ENCODE data around the gene SPINT3.

The SPINT3 gene

GRCh38 chr20:45463709-45464108 is 51.7 kb downstream of the SPINT3 start:
- no peak for DNase-seq (ENCODE audit: extremely low read depth in 1 of 2, low read depth in 1 of 2)

GRCh38 chr20:45462711-45463509 is 52.5 kb downstream of the SPINT3 start:
- DNase-seq (ENCODE audit: extremely low read depth in 1 of 2, low read depth in 1 of 2), result no peak

Measured in activated CD8-positive, alpha-beta memory T cell treated with anti-CD3 and anti-CD28 coated beads for 1 hour (primary cell).